Measurements from ENCODE around the gene ARCN1. TPM values are rescaled to one million over a fixed set of nuclear protein-coding genes. Genes with fewer than 3 reads are reported as not detected.

The ARCN1 gene
- total RNA-seq (74.7 and 83.2 TPM in 2 replicates), polyA plus RNA-seq (35.8 and 42.9 TPM in 2 replicates), polyA minus RNA-seq (29.4 and 37.6 TPM in 2 replicates)
- total RNA-seq (2013): 73.3 TPM

DNA sequence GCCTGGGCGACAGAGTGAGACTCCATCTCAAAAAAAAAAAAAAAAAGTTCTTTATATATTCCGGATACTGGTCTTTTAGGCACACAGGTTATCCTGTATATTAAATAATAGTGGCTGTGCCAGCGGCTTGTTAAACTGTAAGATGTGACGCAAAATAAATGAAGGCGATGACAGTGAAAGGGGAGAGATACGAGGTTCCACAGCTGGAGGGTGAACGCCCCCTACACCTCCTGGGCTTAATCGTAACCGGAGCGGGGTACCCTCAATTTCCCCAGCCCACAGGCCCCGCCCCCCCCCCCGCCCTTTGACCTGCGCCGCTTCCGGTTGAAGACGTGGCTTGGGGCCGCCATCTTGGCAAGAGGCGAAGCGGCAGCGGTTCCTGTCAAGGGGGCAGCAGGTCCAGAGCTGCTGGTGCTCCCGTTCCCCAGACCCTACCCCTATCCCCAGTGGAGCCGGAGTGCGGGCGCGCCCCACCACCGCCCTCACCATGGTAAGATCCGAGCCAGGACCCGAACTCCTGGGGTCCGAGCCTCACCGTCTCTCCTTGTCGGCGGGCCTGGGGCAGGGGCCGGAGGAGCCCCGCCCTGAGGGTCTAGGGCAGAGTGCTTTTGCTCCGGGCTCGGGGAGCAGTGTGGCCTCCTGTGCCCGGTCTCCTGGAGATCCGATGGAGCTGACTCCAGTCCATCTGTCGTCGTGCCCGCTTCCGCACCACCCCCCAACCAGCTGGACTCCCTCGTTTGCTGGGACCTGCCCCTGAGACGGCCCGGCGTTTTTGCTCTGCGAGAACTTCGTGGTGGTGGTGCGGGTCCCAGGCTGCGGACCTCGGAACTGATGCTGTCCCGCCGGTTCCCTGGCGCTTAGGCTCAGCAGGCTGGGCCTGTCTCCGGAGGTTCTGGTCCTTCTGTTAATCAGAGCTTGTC lies at the start of gene ARCN1:
TSS of gene ARCN1 (plus strand) at position 349 of the 920 bp plus-strand sequence. CDS start at position 488, 139 bp downstream.
- Histone ChIP-seq H3K36me3 (replicated peaks in 1 of 2; ENCODE audit: control extremely low read depth in 1 of 2, control insufficient read depth in 1 of 2, extremely low read depth in 1 of 2, insufficient read depth in 2 of 2, low read length in 1 of 2) (peaks cover 0 to under 1% of the 10 kb centered on the region in 2 experiments), H3K4me2 (replicated peaks; ENCODE audit: low read depth, low read length, poor library complexity, severe bottlenecking) (peak within 1 kb of the TSS; percentile 87), H3K27ac (ENCODE audit: low read length in 2 of 2) (peak within 1 kb of the TSS; percentile 95 to 97), H4K20me1 (ENCODE audit: control insufficient read depth, insufficient read depth, low read length, poor library complexity, severe bottlenecking) (peaks cover 2% of the 10 kb centered on the region), H3K79me2 (ENCODE audit: control insufficient read depth, insufficient read depth, low read length) (peaks cover 78% of the 10 kb centered on the region), H3K9ac (ENCODE audit: low read length) (peak within 1 kb of the TSS; percentile 99), H3K4me1 (ENCODE audit: control insufficient read depth in 2 of 2, insufficient read depth in 2 of 2, low read length in 2 of 2) (peaks cover 19 to 21% of the 10 kb centered on the region in 2 donors), H3K27me3 (replicated peaks in 1 of 4; ENCODE audit: control extremely low read depth in 1 of 4, control insufficient read depth in 3 of 4, insufficient read depth in 4 of 4, low read length in 3 of 4) (no peaks in the 10 kb centered on the region), H3K9me3 (ENCODE audit: control extremely low read depth in 1 of 3, control insufficient read depth in 2 of 3, insufficient read depth in 1 of 3, low read length in 2 of 3) (no peaks in the 10 kb centered on the region), H2AFZ (ENCODE audit: insufficient read depth, low read depth, low read length, poor library complexity, severe bottlenecking) (peak within 1 kb of the TSS; percentile 77), H3K4me3 (ENCODE audit: control extremely low read depth in 1 of 5, extremely low read depth in 1 of 5, insufficient read depth in 1 of 5, low read depth in 2 of 5, low read length in 4 of 5) (peak within 1 kb of the TSS; percentile 76 to 100 (median 99))
- ChIA-PET CTCF (interaction anchor here (0.6 to 1.2 kb wide), 3 partner anchors 41 to 602 kb away, joined by 3 to 7 read pairs (median 3); no protein-coding TSS in a partner anchor), POLR2A (interaction anchor here (1.1 to 1.3 kb wide), 2 partner anchors 137 to 496 kb away, joined by 3 read pairs; no protein-coding TSS in a partner anchor)
- Mint-ChIP-seq H3K9me3 (ENCODE audit: insufficient read depth) (no peaks in the 10 kb centered on the region), H3K27me3 (no peaks in the 10 kb centered on the region), H3K27ac (peak within 1 kb of the TSS; percentile 94), H3K4me1 (peaks cover 44% of the 10 kb centered on the region), H3K4me3 (peak within 1 kb of the TSS; percentile 97)
- peak; percentile 92 for ATAC-seq (ENCODE audit: low read depth)
- 0% methylated on average over 41 of the region's 55 CpGs for WGBS (ENCODE audit: insufficient coverage)
- no peak for TF ChIP-seq EZH2 (IDR thresholded peaks at IDR 0.05; ENCODE audit: borderline replicate concordance, insufficient read depth, low read depth, low read length, poor library complexity, severe bottlenecking)
- TF ChIP-seq, protein P1, sequence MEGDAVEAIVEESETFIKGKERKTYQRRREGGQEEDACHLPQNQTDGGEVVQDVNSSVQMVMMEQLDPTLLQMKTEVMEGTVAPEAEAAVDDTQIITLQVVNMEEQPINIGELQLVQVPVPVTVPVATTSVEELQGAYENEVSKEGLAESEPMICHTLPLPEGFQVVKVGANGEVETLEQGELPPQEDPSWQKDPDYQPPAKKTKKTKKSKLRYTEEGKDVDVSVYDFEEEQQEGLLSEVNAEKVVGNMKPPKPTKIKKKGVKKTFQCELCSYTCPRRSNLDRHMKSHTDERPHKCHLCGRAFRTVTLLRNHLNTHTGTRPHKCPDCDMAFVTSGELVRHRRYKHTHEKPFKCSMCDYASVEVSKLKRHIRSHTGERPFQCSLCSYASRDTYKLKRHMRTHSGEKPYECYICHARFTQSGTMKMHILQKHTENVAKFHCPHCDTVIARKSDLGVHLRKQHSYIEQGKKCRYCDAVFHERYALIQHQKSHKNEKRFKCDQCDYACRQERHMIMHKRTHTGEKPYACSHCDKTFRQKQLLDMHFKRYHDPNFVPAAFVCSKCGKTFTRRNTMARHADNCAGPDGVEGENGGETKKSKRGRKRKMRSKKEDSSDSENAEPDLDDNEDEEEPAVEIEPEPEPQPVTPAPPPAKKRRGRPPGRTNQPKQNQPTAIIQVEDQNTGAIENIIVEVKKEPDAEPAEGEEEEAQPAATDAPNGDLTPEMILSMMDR (IDR thresholded peaks at IDR 0.05): no peak
- peak; percentile 89 for DNase-seq
- intact Hi-C loops (cut with micrococcal nuclease): loop anchor here (1.0 to 5.0 kb wide), 6 partner anchors 39 to 425 kb away; partner anchors contain the start of genes ATP5MG, CENATAC, KMT2A and TMEM25

Measured in B cell (primary cell).